SK-N-MC (cell line): ENCODE results near the gene METRNL.

Experiments
- EZH2 ChIP-seq: fragments of 200-600 bp; sonication (generic); IDR thresholded peaks from one replicate; pipeline ENCODE4 v1.6.1; 2017; ENCODE audit warnings: antibody characterized with exemption
- POLR2AphosphoS5 ChIP-seq: IDR thresholded peaks from 2 replicates; pipeline ENCODE4 v1.6.1; 2012; ENCODE audit warnings: mild to moderate bottlenecking, low read depth, low read length, borderline replicate concordance

- TF ChIP-seq EZH2 (no peak), POLR2AphosphoS5 (no peak)
Measured at GRCh38 chr17:83135692-83136091, 56.3 kb downstream of the METRNL start.
